Measurements from ENCODE around the gene HSDL2.
"Not testable (repeated sequence)": the region's sequence is repeated elsewhere in the genome, so short reads cannot be mapped to it uniquely, and the experiment has no call there.

The HSDL2 gene

DNA sequence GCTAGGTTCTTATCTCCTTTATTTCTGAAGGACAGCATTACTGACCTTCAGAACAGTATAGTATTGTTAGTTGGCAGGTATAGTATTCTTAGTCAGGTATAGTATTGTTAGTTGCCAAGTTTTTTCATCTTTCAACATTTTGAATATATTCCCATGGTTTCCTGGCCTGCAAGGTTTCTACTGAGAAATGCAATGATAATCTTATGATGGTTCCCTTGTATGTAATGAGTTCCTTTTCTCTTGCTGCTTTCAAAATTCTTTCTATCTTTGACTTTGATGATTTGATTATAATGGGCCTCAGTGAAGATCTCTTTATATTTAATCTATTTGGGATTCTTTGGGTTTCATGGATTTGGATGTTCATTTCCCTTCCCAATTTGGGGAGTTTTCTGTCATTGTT is 12.4 kb upstream of the HSDL2 start:
- no peak for DNase-seq

DNA sequence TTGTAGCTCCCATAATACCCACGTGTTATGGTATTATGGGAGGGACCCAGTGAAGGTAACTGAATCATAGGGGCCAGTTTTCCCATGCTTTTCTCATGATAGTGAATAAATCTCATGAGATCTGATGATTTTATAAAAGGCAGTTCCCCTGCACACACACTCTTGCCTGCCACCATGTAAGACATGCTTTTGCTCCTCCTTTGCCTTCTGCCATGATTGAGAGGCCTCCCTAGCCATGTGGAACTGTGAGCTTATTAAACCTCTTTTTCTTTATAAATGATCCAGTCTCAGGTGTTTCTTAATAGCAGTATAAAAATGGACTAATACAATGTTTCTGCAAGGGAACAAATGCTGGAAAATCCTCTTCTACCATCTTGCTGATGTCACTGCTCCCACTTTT is 10.1 kb upstream of the HSDL2 start:
- DNase-seq = no peak

DNA sequence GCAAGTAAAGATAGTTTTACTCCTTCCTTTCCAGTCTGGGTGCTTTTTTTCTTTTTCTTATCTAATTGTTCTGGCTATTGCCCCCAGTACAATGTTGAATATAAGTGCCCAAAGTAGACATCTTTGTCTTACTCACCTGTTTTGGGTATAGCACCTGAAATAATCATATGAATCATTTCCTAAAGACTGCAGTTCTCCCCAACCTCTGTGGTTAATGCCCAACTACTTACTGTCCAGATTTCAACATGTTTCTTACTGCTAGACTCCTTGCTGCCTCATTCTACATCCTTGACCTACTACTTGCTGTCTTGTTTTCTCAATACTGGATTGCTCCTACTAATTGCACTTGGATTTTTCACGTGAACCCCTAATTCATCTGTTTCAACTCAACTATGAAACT is 8.8 kb upstream of the HSDL2 start:
- no peak for DNase-seq

DNA sequence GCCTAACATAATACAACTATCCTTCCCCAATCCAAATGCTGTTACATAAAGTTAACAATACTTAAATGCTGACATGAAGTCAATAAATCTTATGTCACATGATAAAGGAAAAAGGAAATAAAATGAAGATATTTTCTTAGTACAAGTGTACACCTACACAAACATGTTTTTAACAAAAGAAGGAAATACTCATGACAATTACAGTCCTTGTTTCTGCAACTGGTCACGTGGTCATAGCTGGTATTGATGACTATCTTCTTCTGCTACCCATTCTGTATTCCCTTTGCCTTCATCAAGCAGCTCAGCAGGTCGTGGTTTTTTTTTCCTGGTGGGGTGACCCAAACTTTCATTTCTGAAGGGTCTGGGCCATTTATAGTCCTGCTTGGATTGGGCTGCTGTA is 6.2 kb upstream of the HSDL2 start:
- not testable (repeated sequence) for DNase-seq

DNA sequence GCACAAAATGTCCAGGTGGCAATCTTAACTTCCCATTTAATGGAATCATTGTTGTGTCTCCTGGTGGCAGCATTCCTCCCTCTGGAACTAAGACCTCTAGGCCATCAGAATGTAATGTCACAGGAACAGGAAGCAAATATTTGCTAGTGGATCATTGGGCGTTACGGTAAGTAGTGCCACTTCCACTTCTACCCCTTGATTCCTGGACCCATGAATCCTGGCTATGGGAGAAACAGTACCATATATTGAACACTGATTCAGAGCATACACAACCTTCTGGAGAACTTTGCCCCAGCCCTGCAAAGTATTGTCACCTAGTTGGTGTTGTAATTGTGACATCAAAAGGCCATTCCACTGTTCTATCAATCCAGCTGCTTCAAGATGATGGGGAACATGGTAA is 5.7 kb upstream of the HSDL2 start:
- not testable (repeated sequence) for DNase-seq

DNA sequence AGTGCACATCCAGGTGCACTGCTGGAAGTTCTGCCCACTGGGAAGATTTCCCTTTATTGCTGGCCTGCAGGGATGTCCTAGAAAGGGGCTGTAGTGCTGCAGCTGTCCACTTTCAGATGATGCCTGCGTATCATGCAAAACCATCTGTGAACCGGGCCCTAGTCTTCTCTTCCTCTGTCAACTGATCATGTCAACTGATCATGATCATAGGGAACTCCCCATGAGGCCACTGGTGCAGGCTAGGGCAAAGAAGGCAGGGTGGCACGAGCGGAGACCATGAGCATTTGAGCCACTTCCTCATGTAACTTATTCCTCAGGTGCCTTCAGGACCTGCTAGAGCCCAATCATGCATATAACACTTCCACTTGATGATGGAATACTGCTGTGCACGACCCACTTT is 4.5 kb upstream of the HSDL2 start:
- DNase-seq = no peak

DNA sequence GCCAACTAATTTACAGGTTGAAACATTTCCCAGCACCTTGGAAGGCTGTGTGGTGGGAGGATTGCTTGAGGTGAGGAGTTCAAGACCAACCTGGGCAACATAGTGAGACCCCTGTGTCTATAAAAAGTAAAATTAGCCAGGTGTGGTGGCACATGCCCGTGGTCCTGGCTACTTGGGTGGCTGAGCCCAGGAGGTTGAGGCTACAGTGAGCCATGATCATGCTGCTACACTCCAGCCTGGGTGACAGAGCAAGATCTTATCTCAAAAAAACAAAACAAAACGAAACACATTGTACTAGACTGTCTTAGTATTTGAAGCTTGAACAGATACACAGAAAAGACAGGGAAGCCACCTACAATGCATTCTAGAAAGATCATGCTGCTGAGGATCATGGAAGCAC is 2.8 kb upstream of the HSDL2 start:
- DNase-seq = no peak

DNA sequence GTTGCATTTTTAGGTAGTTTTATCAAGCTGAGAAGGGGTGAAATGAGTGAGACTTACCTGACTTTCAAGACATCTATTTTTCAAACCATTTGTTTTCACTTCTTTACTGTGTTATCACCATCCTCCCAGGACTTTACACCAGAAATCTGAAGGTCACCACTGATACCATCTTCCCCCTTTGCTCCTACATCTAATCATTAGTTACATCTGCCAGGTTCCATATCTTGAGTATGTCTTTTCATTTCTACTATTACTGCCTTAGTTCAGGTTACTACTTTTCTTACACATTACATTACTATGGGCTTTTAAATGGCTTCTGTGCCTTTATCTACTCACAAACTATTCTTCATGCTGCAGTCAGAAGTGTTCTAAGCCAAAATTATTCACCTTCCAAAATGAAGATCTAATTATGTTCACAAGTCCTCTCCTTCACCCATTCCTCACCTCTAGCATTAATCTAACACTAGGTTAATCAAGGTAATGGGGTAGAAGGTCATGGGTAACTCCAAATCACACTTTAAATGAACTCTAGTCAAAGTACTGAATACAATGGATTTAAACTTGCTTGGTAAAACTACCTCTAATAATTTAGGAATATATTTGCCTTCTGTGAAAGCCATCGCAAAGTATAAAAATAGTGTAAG is 2.1 kb upstream of the HSDL2 start:
- no peak for DNase-seq

DNA sequence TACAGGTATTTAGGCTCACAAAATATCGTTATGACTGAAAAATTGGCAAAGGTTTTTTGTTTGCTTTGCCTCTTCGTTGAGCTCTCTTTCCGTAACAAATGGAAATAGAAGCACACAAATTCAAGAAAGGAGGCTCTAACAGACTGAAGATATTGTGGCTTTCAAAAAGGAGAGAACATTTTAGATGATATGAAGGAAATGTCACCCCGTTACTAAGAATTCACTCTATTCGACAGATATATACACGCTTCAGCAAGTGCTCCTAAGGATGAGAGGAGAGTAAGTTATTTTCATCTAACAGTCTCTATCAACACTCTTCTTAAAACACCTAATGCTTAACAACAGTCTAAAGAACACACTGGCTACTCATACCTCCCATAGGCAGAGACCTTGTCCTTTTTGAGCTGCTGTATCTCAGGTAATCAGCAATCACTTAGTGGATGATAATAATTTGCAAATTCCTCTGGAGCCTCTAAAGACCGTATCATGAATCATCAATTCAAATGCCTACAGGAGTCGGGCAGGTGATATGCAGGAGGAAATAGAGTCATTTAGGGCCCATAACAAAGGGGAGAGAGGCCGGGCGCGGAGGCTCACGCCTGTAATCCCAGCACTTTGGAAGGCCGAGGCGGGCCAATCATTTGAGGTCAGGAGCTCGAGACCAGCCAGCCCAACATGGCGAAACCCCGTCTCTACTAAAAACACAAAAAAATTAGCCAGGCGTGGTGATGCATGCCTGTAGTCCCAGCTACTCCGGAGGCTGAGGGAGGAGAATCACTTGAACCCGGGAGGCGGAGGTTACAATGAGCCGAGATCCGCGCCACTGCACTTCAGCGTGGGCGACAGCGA is 1.4 kb upstream of the HSDL2 start:
- DNase-seq = no peak

DNA sequence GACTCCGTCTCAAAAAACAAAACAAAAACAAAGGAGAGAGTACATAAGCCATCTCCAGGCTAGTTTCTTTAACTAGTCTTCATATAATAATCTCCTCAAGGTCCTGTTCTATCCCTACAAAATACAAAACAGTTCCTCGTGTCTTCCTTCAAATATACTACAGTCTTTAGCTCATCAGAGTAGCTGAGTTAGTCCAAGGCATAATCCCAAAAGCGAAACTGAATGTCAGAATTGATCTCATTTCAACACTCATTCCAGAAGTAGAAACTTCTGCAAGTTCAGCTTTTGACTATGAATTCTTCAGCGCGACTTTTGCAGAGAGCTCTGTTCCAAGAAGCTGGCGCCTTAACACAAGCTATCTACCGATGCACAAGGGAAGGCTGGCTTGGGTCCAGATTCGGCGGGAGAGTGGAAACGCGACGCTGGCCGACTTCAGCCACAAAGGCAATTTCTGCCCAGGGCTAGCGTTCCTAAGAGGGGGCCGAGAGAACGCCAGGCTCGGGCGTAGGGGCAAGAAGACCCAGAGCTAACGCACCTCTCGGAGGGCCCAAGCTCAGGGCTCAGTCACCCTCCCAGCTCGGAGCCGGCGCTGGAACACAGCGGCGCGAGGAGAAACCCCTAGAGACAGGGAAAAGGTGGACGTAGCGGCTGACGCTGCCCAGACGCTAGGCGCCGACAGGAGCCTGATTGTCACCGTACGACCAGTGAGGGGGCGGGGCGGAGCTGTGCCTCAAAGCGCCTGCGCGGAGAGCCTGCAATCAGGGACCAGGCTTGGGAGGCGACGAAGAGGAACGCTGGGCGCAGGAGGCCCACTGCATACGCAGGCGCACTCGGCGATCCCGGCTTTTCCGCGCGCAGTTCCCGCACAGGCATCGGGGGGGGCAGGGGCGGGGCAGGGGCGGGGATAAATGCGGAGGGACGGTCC is 469 bp upstream of the HSDL2 start:
- DNase-seq = peak; percentile 100

DNA sequence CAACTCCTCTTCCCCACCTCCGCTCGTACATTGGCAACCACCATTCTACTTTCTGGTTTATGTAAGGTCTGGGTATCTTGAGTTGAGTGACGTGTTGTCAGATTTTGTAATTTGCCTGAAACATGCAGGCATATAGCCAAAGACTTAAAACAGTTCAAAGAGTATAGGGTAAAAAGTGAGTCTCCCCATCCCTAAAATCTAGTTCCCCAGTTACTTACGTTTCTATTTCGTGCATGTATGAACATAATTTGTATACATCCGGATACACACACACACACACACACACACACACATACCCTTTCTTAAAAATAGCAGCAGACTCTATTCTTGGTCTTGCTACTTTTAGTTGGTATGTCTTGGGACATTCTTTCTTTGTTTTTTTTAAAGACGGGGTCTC is 915 bp downstream of the HSDL2 start:
- DNase-seq = peak; percentile 30

DNA sequence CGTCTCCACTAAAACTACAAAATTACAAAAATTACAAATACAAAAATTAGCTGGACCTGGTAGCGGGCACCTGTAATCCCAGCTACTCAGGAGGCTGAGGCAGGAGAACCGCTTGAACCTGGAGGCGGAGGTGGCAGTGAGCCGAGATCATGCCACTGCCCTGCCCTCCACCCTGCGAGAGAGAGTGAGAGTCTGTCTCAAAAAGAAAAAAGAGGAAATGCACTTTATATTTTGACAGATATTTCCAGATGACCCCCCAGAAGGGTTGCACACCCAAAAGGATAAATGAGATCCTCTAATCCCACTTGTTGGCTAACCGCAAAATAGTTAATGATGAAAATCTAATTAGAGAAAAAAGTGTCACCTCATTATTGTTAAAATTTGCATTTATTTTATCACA is 2.2 kb downstream of the HSDL2 start:
- no peak for DNase-seq

DNA sequence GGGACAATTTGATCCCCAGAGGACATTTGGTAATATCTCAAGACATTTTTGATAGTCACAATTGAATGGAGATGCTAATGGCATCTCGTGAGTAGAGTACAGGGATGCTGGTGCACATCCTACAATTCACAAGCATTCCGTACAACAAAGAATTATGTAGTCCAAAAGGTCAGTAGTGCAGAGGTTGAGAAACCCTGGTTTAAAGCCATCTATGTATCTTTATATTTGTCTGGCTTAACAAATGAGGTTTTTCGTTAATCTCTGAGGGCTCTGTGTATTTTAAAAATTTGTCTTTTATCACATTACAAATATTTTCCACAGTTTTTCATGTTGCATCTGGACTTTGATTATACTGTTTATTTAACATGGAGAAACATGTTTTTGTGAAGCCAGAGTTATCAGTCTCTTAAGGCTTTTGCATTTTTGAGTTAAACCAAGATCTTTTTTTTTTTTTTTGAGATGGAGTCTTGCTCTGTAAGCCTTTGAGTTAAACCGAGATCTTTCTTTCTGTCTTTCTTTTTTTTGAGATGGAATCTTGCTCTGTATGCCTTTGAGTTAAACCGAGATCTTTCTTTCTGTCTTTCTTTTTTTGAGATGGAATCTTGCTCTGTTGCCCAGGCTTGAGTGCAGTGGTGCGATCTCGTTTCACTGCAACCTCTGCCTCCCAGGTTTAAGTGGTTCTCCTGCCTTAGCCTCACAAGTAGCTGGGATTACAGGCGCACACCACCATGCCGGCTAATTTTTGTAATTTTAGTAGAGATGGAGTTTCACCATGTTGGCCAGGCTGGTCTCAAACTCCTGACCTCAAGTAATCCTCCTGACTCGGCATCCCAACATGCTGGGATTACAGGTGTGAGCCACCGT is 2.8 kb downstream of the HSDL2 start:
- no peak for DNase-seq

DNA sequence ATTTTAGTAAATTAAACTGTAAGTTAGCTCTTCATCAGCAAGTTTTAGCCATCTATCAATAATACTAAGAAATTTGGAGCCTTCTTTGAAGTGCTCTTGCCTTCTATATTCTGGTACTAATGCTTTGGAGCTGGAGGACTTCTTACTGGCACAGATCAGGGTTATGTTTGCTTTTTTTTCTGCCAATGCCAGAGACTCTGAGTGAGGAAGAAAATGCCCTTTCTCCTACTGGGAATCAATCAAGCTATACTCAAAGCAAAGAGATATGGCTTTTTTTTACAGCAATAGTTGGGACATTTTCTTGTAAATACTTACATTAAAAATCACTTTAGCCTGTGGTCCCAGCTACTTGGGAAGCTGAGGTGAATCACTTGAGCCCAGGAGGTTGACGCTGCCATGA is 4.3 kb downstream of the HSDL2 start:
- no peak for DNase-seq

DNA sequence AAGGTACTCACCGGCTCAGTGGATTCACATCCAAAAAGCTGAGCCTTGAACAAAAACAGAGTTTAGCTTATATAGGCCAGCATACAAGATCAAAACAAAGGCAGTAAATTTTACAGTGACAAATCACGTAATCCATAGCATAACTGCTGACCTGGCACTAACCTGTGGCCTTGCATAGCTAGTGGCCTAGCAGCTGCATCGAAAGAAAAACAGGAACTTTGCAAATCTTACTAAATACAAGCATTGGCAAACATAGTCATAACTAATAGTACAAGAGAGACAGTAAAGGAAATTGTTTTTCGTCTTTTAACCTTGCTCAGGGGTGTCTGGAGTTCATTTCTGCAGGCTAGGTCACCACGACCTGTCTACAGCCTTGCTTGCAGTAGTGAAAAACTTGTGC is 4.8 kb downstream of the HSDL2 start:
- DNase-seq = no peak

DNA sequence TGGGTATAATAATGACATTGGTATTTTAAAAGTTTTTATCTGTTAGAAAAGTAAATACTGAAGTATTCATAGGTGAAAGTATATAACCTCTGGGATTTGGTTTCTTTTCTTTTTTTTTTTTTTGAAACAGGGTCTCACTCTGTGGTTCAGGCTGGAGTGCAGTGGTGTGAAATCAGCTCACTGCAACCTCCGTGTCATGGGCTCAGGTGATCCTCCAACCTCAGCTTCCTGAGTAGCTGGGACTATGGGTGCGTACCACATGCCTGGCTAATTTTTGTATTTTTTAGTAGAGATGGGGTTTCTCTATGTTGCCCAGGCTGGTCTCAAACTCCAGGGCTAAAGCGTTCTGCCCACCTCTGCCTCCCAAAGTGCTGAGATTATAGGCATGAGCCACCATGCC is 7.2 kb downstream of the HSDL2 start:
- DNase-seq = no peak

DNA sequence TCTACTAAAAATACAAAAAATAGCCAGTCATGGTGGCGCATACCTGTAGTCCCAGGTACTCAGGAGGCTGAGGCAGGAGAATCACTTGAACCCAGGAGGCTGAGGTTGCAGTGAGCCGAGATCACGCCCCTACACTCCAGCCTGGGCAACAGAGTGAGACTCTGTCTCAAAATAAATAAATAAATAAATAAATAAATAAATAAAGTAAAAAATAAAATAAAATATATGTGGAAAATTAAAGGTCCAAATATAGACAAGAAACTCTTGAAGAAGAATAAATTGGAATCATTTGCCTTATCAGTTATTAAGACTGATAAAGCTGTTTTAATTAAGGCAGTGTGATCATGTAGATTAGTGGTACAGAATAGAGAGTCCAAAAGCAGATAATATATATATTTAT is 10.0 kb downstream of the HSDL2 start:
- not testable (repeated sequence) for DNase-seq

DNA sequence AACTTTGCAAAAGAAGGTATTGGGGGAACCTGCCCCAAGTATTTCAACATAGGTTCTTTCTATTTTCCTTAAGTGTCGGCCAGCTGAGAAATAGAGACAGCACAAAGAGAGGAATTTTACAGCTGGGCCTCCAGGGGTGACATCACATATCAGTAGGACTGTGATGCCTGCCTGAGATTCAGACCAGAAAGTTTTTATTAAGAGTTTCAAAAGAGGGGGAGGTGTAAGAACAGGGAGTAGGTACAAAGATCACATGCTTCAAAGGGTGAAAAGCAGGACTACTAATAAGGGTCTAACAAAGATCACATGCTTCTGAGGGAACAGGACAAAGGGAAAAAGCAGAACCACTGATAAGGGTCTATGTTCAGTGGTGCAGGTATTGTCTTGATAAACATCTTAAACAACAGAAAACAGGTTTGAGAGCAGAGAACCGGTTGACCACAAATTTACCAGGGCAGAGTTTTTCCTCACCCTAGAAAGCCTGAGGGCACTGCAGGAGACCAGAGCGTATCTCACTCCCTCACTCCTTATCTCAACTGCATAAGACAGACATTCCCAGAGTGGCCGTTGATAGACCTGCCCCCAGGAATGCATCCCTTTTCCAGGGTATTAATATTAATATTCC is 12.1 kb downstream of the HSDL2 start:
- not testable (repeated sequence) for DNase-seq

DNA sequence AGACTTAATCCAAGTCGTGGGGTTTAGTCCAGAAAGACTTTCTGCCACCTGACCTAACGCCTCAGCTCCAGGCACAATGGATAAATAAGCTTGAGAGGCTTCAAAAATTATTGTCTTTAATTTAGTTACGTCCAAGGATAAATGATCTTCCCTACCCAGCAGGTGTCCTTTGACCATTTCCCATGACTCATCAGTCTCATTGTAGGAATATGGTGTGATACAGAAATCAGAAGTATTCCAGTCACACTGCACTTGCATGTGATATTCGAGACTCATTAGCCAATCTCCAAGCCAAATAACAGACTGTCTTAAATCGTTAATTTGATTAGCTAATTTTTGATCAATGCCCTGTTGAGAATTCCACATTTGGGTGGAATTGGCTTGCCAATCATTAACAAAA is 13.2 kb downstream of the HSDL2 start:
- DNase-seq = not testable (repeated sequence)

DNA sequence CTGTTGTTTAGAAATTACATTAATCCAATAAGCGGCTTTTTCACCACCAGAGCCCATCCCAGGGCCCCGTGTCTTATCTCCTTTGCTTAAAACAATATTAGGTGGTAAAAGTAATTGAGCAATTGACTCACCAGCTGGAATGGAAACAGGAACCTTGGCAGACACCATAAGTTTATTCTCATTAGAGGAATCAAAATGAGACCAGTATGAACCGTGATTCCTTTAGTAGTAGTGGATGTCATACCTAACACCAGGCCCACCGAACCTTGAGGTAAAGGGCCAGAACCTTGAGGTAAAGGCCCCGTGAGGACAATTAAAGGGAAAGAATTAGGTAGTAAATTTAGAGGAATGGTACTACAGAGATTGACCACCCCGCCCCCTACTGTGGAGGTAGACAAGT is 16.5 kb downstream of the HSDL2 start:
- DNase-seq = no peak

DNA sequence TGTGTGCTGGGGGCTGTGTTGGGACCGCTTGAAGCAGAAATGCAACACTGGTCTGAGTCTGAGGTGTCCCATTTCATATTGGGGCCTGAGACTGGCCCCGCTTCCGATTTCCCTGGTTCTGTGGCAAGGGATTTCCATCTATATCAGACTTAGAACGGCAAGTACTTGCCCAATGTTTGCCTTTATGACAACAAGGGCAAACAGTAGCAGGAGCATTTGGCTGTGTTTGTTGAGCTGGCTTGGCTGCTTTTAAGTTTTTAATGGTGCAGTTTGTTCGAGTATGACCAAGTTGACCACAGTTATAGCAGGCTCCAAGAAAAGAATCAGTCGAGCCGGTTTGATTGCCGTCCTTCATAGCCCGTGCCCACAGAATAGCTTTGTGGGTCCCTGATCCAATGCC is 17.0 kb downstream of the HSDL2 start:
- no peak for DNase-seq

DNA sequence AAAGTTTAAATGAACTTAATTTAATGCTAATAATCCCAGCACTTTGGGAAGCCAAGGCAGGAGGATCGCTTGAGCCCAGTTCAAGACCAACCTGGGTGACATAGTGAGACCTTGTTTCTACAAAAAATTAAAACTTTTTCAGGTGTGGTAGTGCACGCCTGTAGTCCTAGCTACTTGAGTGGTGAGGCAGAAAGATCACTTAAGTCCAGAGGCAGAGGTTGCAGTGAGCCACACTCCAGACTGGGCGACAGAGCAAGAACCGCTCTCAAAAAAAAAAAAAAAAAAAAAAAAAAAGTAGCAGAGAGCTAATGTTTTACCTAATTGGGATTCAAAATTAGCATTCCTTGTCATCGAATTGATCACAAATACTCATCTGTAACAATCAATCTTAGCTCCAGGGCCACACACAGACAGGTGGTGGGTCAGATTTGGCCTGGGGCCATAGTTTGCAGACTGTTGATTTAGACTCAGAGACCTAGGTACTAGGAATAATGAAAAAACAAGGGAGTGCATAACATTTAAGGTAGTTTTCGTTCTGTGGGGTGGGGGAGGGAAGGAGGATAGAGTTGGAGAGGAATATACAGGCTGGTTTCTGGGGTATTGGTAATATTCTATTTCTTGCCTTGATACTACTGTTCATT is 21.4 kb downstream of the HSDL2 start:
- no peak for DNase-seq
